GM12872 (cell line): ENCODE measurements around the gene TMEM132E.

Experiments used
- TF ChIP-seq, protein P1 (sequence below): IDR thresholded peaks from 3 replicates; pipeline ENCODE4 v1.5.1; 2011; ENCODE audit warnings: low read depth, mild to moderate bottlenecking, low read length, moderate library complexity; ENCODE audit not compliant: insufficient read depth

Gene TMEM132E

DNA sequence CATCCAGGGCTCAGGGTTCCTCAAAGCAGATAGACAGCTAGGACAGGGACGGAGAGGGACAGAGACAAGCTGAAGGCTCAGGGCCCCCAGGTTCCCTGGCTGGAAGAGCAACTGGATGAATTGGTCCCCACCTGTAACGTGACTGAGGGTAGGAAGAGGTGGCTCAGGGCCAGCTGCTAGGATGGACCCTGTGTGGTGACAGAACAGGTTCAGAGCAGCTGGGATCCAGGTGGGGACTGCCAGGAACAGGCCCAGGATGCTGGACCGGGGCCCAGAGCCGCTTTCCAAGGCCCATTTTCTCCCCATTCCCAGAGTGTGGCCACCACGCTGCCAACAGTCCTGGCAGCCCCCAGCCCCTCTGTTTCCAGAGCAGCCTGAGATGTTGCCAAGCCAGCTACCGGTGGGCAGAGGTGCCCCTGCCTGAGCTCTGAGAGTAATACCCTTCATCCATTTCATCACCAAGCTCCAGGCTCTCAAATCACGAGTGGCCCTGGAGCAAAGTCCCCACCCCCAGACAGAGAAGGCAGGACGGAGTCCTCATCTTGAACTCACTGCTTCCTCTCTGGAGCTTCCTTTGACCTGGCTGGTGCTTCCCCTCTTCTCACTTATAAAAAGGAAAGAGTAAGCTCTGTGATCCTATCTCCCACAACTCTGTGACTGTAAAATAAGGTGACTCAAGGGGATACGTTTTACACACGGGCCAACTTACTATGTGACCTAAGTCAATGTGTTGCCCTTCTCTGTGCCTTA lies 79.6 kb downstream of the TMEM132E start:
- TF ChIP-seq, protein P1, sequence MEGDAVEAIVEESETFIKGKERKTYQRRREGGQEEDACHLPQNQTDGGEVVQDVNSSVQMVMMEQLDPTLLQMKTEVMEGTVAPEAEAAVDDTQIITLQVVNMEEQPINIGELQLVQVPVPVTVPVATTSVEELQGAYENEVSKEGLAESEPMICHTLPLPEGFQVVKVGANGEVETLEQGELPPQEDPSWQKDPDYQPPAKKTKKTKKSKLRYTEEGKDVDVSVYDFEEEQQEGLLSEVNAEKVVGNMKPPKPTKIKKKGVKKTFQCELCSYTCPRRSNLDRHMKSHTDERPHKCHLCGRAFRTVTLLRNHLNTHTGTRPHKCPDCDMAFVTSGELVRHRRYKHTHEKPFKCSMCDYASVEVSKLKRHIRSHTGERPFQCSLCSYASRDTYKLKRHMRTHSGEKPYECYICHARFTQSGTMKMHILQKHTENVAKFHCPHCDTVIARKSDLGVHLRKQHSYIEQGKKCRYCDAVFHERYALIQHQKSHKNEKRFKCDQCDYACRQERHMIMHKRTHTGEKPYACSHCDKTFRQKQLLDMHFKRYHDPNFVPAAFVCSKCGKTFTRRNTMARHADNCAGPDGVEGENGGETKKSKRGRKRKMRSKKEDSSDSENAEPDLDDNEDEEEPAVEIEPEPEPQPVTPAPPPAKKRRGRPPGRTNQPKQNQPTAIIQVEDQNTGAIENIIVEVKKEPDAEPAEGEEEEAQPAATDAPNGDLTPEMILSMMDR, result no peak

- TF ChIP-seq, protein P1, result no peak
Observed at GRCh38 chr17:34663714-34664113, 84.3 kb downstream of the TMEM132E start.

GRCh38 chr17:34665150-34665806 lies 85.9 kb downstream of the TMEM132E start:
- TF ChIP-seq, protein P1, result no peak

DNA sequence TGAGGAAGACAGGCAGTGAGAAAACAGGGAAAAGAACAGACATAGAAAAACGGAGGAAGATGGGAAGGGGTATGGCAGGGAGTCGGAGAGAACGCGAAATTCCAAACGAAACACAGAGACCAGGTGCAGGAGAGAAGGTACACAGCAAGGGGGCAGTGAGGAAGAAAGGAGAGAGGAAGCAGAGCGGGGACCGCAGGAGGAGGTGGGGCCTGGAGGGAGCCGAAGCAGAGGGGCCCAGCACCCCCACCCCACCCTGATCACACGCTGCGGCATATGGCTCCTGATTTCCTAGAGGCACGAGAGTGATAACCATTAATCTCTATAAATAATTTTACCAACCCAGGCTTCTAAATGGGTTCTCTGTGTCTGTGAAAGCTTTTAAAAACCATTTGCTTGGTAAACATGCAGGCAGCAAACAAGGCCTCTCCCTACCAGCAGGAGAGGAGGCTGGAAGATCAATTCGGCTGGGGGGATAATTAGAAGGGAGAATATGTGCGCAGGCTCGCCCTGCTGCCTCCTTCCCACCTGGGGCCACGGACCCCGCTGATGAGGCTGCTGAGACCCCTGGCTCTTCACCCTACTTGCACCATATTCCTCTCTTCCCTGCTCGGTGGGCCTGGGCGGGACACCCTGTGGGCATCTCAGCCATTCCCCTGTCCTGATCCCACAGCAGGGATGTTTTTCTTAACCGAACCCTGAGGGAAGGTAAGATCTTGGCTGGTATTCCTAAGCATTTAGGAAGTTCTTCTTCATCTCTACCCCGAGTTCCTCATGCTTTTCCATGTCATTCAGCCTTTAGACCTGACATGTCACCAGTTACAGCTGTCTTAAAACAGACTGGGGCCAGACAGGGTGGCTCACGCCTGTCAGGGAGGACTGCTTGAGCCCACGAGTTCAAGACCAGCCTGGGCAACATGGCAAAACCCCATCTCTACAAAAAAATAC lies 86.7 kb downstream of the TMEM132E start:
- TF ChIP-seq, protein P1, result no peak

GRCh38 chr17:34667656-34668055 lies 88.3 kb downstream of the TMEM132E start:
- TF ChIP-seq, protein P1, result no peak

DNA sequence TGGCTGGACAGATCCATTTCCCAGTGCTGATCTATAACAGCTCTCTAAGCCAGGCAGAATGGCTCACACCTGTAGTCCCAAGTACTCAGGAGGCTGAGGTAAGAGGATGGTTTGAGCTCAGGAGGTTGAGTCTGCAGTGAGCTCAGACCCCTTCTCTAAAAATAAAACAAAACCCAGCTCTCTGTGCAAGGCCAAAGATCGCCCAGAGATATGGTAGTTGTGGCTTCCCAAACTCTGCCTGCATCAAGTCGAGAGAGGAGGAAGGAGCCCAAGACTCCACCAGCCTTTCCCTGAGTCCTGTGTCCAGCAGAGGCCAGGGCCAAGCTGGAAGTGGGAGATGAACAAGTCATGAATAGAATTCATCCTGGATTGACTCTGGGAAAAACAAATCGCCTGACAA lies 88.8 kb downstream of the TMEM132E start:
- TF ChIP-seq, protein P1, result no peak

GRCh38 chr17:34669511-34669910 lies 90.1 kb downstream of the TMEM132E start:
- TF ChIP-seq, protein P1, result no peak
